GM04504 (cell line): ENCODE data around the gene DEAF1.

Source experiments
- DNase-seq: peaks from one replicate; pipeline ENCODE4 v3.0.0-alpha.2; 2012; ENCODE audit warnings: low read depth

Gene DEAF1

DNA sequence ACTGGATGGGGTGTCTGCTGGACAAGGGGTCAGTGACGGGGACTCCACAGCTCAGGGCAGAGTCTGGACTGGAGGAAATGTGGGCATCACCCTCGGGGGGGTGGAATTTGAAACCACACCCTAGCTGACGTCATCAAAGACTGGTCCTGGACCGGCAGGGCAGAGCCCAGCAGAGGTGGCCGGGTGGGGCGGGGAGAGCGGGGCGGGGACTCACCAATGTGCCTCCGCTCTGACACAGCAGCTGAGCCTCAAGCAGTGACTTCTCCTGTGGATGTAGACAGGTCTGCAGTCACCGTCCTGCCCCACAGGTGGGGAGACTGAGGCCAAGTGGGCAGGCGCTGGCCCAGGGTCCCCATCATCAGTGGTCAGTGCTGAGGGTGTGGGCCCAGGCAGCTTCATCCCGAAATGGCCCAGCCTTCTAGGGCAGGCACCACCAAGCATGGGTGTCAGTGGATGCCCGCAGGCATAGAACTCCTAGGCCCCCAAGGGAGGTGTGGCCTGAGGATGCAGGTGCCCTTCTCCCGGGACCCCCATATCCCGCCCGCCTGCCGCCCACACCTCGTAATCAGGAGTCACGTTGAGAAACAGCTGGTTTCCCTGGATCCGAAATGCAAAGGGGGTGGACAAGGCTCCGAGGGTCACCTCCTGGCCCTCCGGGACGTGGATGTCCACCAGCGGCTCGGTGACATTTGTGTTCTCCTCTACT lies 70.9 kb downstream of the DEAF1 start:
- no peak for DNase-seq

DNA sequence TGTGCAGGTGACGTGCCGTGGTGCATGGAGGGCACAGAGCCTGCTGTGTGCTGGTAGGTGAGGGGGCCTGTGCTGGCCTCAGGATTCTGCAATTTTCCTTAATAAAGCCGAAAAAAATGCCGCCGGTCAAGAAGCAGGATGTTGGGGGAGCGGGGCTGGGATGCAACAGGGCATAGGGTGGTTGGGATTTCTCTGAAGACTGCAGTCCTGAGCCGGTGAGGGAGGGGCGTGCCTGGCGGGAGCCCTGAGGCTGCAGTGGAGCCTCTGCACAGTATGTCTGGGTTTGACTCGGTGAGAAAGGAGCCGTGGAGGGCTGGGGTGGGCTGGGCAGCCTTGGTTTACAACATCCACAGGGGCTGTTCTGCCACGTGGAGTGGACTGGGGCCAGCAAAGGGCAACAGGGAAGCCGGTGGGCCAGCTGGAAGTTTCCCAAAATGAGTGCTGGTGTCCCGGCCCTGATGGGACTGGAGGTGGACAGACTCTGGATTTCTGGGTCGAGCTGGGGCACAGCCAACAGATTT lies 71.6 kb downstream of the DEAF1 start:
- DNase-seq: no peak

DNA sequence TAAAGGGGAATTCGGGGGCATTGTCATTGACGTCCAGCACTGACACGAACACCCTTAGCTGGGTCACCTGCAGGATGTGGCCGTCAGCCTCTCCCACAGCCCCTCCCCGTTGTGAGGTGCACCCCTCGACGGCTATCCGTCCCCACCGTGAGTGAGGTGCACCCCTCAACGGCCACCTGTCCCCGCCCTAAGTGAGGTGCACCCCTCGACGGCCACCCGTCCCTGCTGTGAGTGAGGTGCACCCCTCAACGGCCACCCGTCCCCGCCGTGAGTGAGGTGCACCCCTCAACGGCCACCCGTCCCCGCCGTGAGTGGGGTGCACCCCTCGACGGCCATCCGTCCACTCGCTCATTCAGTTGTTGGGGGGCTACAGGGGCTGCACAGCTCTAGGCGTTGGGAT lies 73.2 kb downstream of the DEAF1 start:
- no peak for DNase-seq

DNA sequence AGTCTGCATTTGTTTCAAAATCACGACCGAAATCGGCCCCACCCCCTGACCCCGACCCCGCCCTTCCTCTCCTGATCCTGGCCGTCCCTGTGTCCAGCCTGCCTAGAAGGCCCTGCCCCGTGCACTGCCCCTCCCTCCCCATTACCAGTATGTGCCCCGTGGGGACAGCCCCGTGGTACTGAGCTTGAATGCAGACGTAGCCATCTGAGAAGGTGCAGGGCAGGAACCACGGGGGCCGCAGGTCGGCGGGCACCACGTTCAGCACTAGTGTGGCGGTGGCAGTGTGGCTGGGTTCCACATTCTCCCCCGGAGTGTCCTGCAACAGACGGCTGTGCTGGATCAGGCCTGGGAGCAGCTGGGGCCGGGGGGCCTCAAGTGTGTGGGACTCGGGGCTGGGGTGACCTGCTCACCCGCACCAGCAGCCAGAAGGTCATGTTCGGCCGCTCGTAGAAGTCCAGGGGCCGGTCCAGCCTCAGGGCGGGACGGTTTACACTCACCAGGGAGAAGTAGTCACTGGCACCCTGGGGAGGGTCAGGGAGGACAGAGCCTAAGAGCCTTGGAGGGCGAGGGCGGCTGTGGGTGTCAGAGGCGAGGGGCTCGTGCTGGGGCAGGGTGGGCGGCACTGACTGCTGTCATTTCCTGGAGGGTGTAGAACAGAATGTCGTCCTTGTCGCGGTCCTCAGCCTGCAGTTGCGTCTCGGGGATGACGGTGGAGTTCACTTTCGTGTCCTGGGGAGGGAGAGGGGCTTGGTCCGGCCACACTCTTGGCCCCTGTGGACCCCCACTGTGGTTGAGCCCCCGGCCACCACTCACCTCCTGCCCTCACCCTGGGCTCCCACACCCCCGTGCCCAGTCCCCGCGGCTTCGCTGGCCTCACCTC lies 73.8 kb downstream of the DEAF1 start:
- DNase-seq: no peak

DNA sequence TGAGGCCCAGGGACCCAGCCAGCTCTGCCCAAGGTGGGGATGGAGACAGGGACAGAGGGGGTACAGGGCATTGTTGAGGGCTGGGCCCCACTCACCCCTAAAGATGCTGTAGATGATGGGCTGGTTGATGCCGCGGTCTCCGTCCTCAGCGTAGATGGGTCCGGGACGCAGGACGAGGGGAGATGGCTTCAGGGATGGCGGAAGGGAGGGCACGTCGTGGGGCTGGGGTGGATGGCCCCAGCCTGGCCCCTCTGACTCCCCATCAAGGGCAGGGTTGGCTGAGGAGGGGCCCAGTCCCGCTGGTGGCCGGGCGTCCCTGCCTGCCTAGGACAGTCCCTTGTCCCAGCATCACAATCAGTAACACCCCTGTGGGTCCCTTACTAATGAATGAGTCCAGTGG lies 74.8 kb downstream of the DEAF1 start:
- DNase-seq: no peak

DNA sequence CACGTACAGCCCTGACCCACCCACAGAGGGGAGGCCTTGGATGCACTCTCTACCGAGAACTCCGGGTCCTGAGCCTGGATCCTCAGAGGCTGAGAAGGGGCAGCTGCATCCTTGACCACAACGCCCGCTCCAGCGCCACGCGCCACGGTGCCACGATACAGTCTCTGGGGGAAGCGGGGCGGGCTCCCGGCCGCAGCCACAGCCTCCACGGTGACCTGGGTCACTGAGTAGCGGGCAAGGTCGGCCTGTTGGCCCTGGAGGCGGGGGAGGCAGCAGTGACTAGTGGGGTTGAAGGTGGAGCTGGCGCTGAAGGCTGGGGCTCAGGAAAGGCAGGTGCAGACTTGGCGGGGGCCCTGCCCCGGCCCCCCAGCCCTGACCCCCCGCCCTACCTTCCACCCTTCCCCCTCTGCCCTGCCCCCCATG lies 75.4 kb downstream of the DEAF1 start:
- DNase-seq: no peak

DNA sequence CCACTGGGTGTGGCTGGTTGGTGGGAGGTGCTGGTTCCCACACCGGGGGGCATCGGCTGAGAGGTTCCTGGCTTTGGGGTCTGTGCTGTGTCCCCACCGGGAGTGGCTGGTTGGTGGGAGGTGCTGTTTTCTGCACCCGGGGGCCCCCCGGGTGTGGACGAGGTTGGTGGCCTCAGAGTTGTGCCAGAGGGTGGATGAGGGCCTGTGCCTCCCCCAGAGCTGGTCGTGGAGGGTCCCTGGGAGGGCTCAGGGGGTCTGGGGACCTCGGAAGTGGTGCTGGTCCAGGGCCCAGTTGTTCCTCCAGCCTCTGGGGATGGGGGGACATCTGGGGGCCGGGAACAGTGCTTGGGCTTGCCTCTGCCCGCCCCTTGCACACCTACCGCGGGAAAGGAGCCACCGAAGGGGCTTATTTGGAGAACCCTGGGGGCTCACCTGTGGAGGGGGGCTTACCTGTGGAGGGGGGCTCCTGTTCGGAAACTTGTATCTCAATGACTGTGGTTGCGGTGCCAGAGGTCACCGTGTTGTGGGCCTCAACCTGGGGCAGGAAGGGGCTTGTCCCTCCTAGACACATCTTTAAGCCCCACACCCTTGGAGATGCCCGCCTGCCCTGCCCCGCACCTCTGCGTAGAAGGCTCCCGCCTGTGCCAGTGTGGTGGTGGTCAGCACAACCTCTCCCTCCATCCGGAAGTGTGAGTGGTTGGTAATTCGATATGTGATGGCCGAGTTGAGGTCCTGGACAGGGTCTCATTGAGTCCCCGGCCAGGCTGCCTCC lies 76.0 kb downstream of the DEAF1 start:
- DNase-seq: no peak

DNA sequence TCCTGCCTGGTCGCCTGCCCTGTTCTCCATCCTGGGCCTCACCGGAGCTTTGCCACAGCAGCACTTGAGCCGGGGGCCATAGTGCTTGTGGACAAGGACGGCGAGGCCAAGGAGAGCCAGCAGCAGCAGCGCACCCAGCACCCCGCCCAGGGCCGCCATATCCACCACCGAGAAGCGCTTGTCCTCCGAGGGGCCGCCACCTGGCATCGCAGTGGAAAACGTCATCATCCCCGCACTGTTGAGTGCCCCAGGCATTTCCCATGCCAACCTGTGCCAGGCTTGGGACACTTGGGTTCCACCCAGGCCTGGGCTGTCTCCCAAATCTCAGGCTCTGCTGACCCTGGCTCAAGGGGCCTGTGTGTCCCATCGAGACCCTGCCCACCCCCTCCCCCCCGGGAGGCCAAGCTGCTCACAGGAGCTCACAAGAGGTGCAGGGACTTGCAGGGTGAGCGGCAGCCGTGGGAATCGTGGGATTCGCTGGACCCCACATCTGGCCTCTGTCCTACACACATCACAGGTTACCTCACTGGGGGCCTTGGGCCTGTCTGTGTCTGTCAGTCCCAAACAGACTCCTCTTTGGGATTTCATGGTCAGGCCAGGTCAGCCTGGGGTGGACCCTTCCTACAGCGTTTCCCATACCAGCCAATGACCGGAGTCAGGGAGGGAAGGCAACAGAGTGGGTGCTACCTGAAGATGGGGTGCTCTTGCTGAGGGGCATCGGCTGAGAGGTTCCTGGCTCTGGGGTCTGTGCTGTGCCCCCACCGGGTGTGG lies 76.9 kb downstream of the DEAF1 start:
- DNase-seq: no peak

DNA sequence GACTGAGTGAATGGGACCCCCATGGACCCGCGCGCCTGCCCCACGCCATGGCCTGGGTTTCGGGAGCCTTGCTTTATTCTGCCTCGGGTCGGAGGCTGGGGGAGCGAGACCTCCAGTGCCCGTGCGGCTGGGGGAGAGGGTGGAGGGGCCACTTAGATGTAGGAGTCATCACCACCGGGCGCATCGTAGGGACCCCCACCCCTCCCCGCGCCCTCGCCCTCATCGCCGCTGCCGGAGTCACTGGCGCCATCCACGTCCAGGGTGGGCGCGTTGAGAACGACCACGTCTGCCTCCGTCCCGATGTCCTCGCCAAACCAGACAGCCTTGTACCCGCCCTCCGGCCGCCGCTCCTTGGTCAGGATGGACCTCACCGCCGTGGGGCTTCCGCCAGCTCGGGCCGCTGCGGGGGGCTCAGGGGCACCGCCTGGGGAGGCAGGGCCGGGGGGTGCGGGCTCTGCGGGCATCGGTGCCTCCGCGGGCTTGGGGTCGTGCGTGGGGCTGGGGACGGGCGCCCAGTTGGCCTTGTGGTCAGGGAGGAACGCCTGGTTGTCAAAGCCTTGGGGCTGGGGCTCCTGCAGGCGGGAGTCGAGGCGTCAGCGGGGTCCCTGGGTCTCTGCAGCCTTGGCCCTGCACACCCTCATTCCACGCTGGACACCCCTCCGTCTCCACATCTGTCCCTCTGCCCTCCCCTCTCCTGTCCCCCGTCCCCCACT lies 77.7 kb downstream of the DEAF1 start:
- DNase-seq: no peak

DNA sequence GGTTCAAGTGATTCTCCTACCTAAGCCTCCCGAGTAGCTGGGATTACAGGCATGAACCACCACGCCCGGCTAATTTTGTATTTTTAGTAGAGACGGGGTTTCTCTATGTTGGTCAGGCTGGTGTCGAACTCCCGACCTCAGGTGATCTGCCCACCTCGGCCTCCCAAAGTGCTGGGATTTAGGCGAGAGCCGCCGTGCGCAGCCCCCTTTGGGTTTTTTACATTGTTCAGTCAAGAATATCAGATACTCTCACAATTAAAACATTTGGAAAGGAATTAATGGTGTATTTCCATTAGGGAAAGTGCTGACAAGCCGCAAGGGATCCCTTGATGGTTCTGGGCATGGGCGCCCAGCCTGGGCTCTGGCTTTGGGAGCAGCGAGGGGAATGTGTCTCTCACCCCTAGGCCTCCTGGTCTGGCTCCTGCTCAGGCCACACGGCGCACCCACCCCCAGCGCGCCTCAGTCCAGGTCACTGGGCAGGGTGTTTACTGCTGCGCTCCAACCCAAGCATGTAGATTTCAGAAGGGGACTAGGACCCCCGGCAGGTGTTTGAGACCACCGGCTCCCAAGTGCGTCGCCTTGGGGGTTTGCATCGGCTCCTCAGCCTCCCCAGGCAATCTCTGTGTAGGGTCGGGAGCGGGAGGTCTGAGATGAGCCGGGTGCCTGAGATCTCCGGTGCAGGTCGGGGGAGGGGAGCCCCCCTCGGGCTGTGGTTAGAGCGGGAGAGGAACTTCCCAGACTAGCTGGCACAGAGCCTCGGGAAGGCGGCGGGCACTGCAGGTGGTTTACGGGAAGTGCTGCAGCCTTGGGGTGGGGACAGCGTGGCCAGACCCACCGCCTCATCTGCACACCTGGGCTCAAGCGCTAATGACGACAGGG lies 78.5 kb downstream of the DEAF1 start:
- no peak for DNase-seq

DNA sequence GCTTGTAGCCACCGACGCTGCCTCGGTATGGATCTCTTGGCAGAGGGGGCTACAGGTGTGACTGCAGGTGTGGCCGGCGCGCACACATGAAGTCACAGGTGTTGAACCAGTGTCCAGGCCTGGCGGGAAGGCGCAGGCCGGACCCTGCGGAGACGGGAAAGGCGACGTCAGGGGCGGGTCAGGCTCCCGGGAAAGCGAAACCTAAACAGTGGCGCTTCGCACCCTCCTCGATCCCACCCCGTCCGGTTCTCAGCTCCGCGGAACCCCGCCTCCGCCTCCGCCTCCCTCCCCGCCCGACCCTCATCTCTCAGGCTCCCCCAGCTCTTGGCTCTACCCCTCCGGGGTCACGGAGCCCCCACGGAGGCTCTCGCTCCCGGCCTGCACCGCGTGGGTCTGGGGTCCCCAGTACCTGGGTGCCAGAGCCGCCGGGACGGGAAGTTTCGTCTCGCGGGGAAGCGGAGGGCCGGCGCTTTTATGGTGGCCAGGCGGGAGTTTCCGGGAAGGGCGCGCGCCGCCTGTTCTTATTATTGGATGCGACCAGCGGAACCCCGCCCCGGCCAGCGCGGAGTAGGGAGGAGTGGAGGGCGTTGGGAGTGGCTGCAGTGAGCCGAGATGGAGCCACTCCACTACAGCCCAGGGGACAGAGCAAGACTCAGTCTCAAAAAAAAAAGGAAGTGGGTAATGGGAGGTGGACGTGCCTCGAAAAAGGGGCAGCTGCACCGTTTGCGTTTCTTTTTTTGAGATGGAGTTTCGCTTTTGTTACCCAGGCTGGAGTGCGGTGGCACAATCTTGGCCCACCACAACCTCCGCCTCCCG lies 79.3 kb downstream of the DEAF1 start, which contains the start of gene IRF7:
IRF7 (minus strand) TSS at position 447 of the 816 bp plus-strand sequence. CDS start 586 bp downstream, outside the sequence.
- DNase-seq: peak; percentile 78

DNA sequence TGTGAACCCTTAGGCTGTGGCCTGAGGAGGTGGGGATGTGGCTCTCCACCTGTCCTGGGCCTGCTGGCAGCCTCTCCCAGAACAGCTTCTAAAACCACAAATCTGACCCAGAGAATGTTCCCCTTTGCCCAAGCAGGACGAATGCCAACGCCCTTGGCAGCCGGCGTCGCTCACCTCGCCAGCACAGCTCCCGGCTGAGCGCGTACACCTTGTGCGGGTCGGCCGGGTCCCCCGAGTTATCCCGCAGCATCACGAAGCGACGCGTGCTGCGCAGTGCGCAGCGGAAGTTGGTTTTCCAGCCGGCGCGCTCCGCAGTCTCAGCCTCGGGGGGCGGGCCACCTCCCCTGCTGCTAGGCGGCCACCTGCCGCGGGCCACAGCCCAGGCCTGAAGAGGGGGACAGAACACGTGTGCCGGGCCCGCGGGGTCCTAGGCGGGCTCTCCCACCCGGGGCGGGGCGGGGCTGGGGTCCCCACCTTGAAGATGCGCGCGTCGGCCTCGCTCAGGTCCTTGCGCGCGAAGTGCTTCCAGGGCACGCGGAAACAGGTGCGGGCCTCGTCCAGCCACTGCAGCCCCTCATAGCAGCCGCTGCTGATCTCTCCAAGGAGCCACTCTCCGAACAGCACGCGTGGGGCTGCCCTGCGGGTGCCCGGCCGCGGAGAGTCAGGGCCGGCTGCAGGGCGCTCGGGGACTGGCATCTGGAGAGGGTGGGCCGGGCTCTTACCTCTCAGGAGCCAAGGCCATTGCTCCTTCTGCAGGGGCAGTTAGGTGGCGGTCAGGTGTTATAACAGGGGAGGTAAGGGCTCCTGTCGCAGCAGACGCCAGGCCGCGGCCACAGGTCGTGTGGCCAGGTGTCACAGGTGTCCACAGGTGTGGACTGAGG lies 80.2 kb downstream of the DEAF1 start:
- no peak for DNase-seq

DNA sequence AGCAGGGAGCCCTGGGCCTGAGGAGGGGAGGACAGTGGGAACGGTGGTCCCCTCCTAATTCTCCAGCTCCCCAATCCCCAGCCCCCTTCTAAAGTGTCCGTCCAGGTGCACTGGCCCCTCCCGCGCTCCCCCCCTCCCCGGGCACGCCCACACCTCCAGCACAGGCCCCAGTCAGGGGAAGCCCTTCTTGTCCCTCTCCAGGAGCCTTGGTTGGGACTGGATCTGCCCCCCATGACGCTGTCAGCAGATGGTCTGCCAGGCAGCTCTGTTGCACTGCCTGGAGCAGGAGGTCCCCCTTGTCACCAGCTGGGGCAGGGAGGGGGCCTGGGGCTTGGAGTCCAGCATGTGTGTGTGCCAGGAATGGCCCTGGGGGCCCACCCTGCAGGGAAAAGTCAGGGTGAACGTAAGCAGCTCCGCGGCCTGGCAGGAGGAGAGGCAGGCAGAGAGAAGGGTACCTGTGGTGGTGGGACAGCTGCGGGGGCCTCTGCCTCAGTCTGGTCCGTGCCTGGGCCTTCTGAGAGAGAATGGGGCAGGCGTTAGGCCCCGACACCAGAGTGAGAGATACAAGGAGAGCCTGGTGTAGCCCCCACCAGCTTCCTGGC lies 80.9 kb downstream of the DEAF1 start:
- DNase-seq: no peak

DNA sequence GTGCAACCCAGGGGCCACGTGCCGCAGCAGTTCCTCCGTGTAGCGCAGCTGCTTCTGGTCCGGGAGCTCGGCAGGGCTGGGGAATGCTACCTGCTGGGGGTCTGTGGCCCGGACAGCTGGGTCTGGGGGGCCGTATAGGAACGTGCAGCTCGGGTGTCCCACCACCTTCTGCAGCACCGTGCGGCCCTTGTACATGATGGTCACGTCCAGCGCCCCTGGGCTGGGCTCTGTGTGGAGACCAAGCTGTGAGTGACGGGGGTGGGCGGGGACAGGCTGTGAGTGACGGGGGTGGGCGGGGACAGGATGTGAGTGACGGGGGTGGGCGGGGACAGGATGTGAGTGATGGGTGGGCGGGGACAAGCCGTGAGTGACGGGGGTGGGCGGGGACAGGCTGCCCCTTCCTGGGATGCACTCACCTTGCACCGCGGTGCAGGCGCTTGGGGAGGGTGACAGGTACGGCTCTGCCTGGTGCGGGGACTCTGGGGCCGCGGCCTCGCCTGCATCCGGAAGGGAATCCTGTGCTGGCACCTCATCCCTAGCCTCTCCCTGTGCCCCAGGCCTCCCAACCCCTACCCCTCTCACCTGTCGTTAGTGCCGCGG lies 81.6 kb downstream of the DEAF1 start:
- no peak for DNase-seq

DNA sequence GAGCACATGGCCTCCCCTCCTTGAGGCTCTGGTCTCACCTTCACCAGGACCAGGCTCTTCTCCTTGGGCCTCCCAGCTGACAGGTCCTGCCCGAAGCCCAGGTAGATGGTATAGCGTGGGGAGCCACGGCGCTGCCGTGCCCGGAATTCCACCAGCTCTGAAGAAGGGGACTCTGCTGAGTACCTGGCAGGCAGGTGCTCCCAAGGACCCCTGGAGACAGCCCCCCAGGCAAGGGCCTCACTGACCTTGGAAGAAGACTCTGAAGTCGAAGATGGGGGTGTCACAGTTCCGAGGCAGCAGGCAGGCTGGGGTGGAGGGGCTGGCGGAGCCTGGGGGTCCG lies 82.1 kb downstream of the DEAF1 start:
- DNase-seq: no peak

DNA sequence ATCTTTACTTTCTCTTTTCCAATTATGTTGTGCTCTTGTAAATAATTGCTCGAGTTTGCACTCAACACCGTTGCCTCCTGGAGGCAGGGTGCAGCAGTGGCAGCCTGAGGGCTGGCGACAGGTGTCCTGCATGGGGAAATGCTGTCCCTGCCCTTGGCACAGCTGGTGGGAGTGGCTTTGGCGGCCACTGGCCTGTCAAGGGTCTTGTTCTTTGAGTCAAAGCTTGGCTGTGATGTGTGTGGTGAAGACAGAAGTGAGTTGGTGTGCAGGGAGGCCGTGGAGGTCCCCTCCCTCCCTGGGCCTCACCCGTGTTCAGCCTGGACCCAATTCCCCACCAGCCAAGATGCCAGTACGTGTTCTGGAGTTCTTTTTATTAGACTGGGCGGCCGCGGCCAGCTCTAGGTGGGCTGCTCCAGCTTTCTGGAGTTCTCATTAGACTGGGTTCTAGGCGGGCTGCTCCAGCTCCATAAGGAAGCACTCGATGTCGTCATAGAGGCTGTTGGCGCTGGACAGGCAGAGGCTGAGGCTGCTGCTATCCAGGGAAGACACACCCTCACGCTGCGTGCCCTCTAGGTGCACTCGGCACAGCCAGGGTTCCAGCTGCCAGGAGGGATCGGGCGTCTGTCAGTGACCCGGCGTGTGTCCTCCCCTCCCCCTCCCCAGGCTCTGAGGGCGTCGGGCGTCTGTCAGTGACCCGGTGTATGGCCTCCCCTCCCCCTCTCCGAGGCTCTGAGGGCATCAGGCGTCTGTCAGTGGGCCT lies 82.6 kb downstream of the DEAF1 start:
- no peak for DNase-seq
